Activated T-helper 17 cell treated with anti-CD3 and anti-CD28 coated beads, Interleukin-2, amount 50 U/mL, for 72 hours (primary cell): ENCODE results near the gene DGKI. TPM values are rescaled to one million over a fixed set of nuclear protein-coding genes. Genes with fewer than 3 reads are reported as not detected.
"Not testable (repeated sequence)": the region's sequence is repeated elsewhere in the genome, so short reads cannot be mapped to it uniquely, and the experiment has no call there.

Experiments
- ATAC-seq: fragments of 150-1000 bp; cut with Tn5 transposase; replicated peaks from 2 replicates; pipeline ENCODE4 v1.10.0; 2021; ENCODE audit warnings: mild to moderate bottlenecking, moderate library complexity
- H3K27ac Mint-ChIP-seq: one replicate; pipeline ENCODE4 v1.8.0; 2022; ENCODE audit warnings: mixed read lengths
- H3K27me3 Mint-ChIP-seq: one replicate; pipeline ENCODE4 v1.8.0; 2022; ENCODE audit warnings: mixed read lengths
- H3K36me3 Mint-ChIP-seq: one replicate; pipeline ENCODE4 v1.8.0; 2022; ENCODE audit warnings: low read depth, mild to moderate bottlenecking, mixed read lengths
- H3K4me1 Mint-ChIP-seq: one replicate; pipeline ENCODE4 v1.8.0; 2022; ENCODE audit warnings: mixed read lengths
- H3K4me3 Mint-ChIP-seq: one replicate; pipeline ENCODE4 v1.8.0; 2022; ENCODE audit warnings: mild to moderate bottlenecking, mixed read lengths
- H3K9me3 Mint-ChIP-seq: one replicate; pipeline ENCODE4 v1.8.0; 2022; ENCODE audit warnings: mixed read lengths
- total RNA-seq, 2 donors: library from RNA; stranded (reverse); gene quantifications; one replicate each; pipeline ENCODE4 v1.2.3, GENCODE V29; 2022

DGKI gene
- total RNA-seq, 2 donors from 2014 or later: 2.0 to 9.2 TPM

DNA sequence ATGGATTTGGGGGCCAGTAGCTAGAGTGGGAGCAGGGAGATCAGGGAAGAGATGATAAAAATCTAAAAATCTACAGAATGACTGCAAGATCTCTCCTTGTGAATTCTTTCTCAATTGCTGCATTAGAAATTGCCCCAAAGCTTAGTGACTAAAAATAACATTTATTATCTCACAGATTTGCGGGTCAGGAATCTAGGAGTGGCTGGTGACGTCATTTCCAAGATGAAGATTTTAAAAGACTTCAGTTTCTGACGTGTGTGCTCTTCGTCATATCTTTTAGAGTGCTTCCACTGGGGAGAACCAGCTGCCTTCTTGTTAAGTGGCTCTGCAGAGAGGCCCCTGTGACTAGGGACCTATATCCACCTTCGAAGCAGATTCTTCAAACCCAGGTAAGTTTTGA lies 112.6 kb downstream of the DGKI start:
- H3K9me3 Mint-ChIP-seq: no peaks in the 10 kb centered on the region
- peaks cover 33% of the 10 kb centered on the region for H3K27me3 Mint-ChIP-seq
- ATAC-seq: no peak
- no peaks in the 10 kb centered on the region for H3K36me3 Mint-ChIP-seq
- H3K4me3 Mint-ChIP-seq: no peak overlapping the region
- no peaks in the 10 kb centered on the region for H3K4me1 Mint-ChIP-seq
- no peak overlapping the region for H3K27ac Mint-ChIP-seq

DNA sequence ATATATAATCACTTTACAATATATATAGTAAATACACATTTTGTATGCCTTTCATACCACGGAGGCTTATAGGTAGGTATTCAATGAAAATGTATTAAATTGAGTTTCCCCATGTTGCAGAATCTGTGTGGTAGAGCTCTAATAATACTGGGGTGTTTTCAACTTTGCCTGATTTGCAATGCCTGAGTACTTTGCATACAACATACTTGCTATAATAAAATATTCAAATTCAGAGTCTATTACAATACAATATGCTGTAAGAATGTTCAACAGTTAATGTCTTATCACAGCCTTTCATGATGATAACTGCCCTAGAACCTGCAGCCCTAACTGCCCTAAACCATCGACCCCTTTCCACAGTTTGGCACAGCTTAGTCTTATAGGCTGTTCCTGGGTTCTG lies 114.6 kb downstream of the DGKI start:
- Mint-ChIP-seq H3K36me3 (no peaks in the 10 kb centered on the region), H3K9me3 (no peaks in the 10 kb centered on the region), H3K4me3 (no peak overlapping the region), H3K27me3 (peaks cover 28% of the 10 kb centered on the region), H3K4me1 (no peaks in the 10 kb centered on the region), H3K27ac (no peak overlapping the region)
- no peak for ATAC-seq

DNA sequence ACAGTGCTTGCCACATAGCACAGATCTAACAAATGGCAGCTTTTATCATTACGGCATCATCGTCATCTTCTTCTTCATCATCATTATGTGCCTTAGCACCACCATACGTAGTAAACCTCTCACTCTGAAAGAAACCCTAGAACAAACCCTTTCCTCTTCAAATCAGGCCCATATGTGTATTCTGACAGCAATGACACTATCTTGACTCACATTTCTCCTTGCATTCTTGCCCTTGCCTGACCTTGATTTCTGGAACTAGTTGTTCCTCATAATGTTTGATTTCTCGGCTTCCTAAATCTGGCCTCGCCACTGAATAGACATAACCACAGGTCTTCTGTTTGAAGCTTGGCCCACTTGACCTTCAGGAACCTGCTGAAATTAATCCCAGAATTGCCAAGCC lies 115.3 kb downstream of the DGKI start:
- H3K4me1 Mint-ChIP-seq: no peaks in the 10 kb centered on the region

DNA sequence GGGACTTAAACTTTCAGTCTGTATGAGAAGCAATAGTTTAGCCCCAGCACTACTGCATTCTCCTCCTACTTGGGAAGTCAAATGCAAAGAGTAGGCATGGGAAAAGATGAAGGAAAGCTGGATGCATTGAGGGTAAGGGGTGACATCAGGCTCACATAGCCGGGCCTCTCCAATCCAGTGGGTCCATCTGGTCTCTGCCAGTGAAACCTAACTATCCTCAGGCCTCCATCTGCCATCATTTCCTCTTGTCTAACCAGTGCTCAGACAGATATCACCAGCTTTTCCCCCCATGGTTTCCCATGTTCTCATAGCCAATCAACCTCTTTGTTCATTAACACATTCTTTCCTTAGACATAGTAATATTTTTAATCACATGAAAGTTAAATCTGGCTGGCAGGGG lies 118.3 kb downstream of the DGKI start:
- Mint-ChIP-seq H3K27ac (no peak overlapping the region), H3K9me3 (no peaks in the 10 kb centered on the region), H3K4me1 (no peaks in the 10 kb centered on the region), H3K36me3 (no peaks in the 10 kb centered on the region), H3K4me3 (no peak overlapping the region), H3K27me3 (peaks cover 17% of the 10 kb centered on the region)
- ATAC-seq: no peak

More for the DNA sequence above, 115.3 kb downstream of the DGKI start:
- no peak overlapping the region for H3K4me3 Mint-ChIP-seq
- no peak overlapping the region for H3K27ac Mint-ChIP-seq
- H3K27me3 Mint-ChIP-seq: peaks cover 27% of the 10 kb centered on the region
- H3K9me3 Mint-ChIP-seq: no peaks in the 10 kb centered on the region
- ATAC-seq: no peak
- H3K36me3 Mint-ChIP-seq: no peaks in the 10 kb centered on the region

DNA sequence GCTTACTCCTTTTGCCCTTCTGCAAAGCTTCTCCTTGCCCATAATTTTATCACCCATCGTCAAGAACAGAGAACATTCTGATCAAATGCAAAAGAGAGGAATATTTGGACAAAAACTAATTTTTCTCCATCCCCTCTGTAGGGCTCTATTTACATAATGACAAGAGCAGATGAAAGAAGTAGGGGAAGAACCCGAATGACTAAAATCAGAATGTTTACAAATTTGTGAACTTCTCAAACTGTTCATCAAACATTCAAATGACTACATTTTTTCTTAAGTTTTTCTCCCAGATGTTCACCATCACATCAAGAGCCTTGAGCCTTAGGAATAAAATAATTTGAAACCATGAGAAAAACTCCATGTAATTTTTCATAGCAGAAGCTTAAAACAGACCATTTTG lies 119.4 kb downstream of the DGKI start:
- Mint-ChIP-seq H3K4me3 (no peak overlapping the region), H3K27me3 (peaks cover 7% of the 10 kb centered on the region), H3K9me3 (no peaks in the 10 kb centered on the region), H3K4me1 (no peaks in the 10 kb centered on the region), H3K27ac (no peak overlapping the region), H3K36me3 (no peaks in the 10 kb centered on the region)
- no peak for ATAC-seq

DNA sequence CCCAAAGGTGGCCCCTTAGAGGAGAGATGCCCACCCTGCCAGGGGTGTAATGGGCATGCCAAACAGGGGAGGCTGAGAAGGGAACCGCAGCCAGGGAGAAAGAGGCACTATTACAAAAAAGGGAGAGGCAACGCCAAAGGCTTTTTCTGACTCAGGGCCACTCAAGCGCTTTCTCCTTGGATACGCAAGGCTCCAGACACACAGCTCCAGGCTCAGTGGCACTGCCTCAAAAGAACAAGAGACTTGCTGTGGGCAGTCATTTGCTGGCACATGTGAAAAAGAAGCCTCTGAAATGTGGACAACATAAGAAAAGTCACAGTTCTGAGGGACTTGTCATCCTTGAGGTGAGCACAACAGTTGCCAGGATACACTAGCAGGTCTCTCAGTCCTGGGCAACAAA lies 128.4 kb downstream of the DGKI start:
- no peak overlapping the region for H3K4me3 Mint-ChIP-seq

DNA sequence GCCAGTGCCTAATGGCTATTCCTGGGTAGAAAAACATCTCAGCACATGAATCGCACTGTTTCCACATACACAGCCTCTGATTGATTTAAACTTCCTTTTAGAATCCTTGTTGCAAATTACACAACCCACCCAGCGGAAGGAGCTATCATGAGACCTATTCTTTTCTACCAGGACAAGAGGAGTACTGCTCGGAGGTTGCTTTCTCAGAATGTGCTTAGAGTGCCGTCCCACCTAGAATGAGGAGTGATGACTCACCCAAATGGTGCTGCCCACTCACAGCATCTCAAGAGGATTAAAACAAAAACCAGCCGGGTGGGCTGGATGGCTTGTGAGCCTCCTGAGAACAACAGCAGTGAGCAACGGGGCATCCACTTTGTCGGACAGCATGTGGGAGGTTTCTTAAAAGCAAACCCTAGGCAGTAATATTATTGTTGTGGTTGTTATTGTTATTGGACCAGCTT lies 128.9 kb downstream of the DGKI start:
- ATAC-seq: no peak
- H3K27me3 Mint-ChIP-seq: peaks cover 23% of the 10 kb centered on the region
- H3K27ac Mint-ChIP-seq: no peak overlapping the region
- no peak overlapping the region for H3K4me3 Mint-ChIP-seq
- no peaks in the 10 kb centered on the region for H3K36me3 Mint-ChIP-seq
- H3K4me1 Mint-ChIP-seq: no peaks in the 10 kb centered on the region
- no peaks in the 10 kb centered on the region for H3K9me3 Mint-ChIP-seq

More for the DNA sequence above, 128.4 kb downstream of the DGKI start:
- Mint-ChIP-seq H3K4me1 (no peaks in the 10 kb centered on the region), H3K9me3 (no peaks in the 10 kb centered on the region), H3K27ac (no peak overlapping the region), H3K27me3 (peaks cover 23% of the 10 kb centered on the region), H3K36me3 (no peaks in the 10 kb centered on the region)
- ATAC-seq: no peak

DNA sequence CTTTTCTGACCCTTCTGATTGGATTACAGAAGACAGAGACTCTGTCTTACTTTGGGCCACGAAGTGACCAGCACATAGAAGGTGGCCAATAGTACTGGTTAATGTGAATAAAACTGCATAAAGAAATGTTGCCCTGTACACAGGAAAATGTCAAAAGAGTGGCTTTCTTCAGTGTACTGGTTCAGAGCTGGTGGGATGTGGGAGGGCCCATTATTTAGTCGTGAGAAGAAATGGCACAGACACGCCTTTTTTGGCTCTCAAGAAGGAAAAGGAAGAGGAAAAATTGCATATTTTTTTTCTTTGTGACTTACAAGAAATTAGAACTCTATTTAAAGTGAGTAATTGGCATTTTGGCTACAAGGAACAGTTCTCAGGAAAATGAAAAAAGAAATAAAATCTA lies 129.7 kb downstream of the DGKI start:
- Mint-ChIP-seq H3K27ac (no peak overlapping the region), H3K36me3 (no peaks in the 10 kb centered on the region), H3K9me3 (no peaks in the 10 kb centered on the region), H3K27me3 (peaks cover 25% of the 10 kb centered on the region), H3K4me1 (no peaks in the 10 kb centered on the region), H3K4me3 (no peak overlapping the region)
- no peak for ATAC-seq

DNA sequence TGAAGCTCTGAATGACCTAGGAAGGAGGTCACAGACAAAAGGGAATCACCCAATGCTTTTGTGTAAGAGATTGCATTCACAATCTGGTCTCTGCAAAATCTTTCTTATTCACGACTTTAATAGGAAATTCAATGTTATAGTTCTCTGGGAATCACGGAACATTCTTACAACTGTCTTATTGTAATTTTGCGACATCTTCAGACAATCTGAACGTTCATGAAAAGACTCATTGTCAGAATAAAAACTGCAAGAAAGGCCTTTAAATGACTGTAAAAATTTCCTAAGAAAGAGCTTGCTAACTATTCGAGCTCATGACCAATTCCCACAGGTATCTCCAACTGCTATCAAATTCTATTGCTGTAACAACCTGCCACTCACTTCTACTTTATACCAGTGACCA lies 130.7 kb downstream of the DGKI start:
- Mint-ChIP-seq H3K27ac (no peak overlapping the region), H3K4me3 (no peak overlapping the region), H3K9me3 (no peaks in the 10 kb centered on the region), H3K36me3 (no peaks in the 10 kb centered on the region), H3K4me1 (no peaks in the 10 kb centered on the region), H3K27me3 (peaks cover 21% of the 10 kb centered on the region)
- ATAC-seq: no peak

DNA sequence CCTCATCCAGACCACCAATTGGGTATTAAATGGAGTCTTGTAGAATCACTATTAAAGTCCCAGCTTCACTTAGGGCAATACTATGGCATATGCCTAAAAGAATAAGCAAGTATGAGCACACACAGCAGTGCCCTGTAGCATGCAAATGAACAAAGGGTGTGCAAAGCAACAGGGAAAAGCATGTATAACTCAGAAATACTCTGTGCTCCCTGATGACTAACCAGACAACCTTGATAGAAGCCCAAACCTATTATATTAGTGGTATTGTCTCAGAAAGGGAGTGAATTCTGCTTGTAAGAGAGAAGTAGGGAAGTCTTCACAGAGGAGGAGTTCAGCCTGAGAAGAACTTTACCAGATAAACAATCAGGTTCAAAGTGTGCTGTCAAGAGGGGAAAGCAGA lies 131.2 kb downstream of the DGKI start:
- Mint-ChIP-seq H3K27me3 (peaks cover 24% of the 10 kb centered on the region), H3K9me3 (no peaks in the 10 kb centered on the region), H3K27ac (no peak overlapping the region), H3K36me3 (no peaks in the 10 kb centered on the region), H3K4me3 (no peak overlapping the region), H3K4me1 (no peaks in the 10 kb centered on the region)
- no peak for ATAC-seq

DNA sequence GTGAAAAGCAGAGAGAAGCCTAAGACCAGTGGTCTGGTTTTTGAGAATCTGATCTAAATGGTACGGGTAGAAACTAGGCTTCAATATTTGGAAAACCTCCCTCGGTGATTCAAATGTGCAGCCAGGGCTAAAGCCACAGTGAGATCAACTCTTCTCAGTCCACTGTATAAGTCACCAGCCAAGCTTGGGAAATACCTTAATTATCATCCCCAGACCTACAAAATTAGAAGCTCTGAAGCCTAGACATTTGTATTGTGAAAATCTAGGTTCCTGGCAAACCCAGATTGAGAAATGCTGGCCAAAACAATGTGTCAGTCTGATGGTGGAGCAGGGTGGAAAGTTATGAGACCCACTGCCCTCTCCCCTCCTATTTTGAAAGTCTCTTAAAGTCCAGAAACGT lies 131.7 kb downstream of the DGKI start:
- no peak for ATAC-seq
- H3K9me3 Mint-ChIP-seq: no peaks in the 10 kb centered on the region
- no peaks in the 10 kb centered on the region for H3K4me1 Mint-ChIP-seq

DNA sequence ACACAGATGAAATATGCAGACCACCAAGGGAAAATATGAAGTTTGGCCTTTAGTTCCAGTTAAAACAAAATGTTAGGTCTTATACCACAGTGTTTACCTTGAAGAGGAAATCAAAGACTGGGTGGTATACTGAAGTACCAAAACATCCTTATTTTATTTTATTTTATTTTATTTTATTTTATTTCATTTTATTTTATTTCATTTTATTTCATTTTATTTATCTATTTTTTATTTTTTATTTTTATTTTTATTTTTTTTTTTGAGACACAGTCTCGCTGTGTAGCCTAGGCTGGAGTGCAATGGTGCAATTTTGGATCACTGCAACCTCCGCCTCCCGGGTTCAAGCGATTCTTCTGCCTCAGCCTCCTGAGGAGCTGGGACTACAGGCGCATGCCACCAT lies 140.4 kb downstream of the DGKI start:
- not testable (repeated sequence) for H3K27ac Mint-ChIP-seq, ATAC-seq, H3K4me3 Mint-ChIP-seq, H3K4me1 Mint-ChIP-seq, H3K36me3 Mint-ChIP-seq
- Mint-ChIP-seq H3K27me3 (peaks cover 11% of the 10 kb centered on the region), H3K9me3 (peaks cover 20% of the 10 kb centered on the region)

More for the DNA sequence above, 131.7 kb downstream of the DGKI start:
- Mint-ChIP-seq H3K4me3 (no peak overlapping the region), H3K36me3 (no peaks in the 10 kb centered on the region), H3K27me3 (peaks cover 24% of the 10 kb centered on the region), H3K27ac (no peak overlapping the region)

DNA sequence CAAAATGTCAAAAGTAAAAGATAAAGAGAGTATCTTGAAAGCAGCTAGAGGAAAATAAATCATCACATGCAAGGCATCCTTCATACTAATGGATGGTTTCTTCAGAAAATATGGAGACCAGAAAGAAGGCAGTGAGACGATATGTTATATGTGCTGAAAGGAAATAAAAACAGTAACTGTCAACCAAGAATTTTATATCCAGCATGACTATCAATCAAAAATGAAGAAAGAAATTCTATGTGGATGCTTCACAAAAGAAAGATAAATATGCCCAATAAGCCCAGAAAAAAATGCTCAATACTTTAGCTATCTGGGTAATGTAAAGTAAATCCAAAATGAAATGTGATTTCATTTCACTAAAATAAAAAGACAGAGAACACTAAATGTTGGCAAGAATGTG lies 142.1 kb downstream of the DGKI start:
- Mint-ChIP-seq H3K9me3 (peaks cover 20% of the 10 kb centered on the region), H3K27me3 (peaks cover 3% of the 10 kb centered on the region), H3K36me3 (no peaks in the 10 kb centered on the region), H3K4me1 (no peaks in the 10 kb centered on the region), H3K27ac (no peak overlapping the region), H3K4me3 (no peak overlapping the region)
- no peak for ATAC-seq

DNA sequence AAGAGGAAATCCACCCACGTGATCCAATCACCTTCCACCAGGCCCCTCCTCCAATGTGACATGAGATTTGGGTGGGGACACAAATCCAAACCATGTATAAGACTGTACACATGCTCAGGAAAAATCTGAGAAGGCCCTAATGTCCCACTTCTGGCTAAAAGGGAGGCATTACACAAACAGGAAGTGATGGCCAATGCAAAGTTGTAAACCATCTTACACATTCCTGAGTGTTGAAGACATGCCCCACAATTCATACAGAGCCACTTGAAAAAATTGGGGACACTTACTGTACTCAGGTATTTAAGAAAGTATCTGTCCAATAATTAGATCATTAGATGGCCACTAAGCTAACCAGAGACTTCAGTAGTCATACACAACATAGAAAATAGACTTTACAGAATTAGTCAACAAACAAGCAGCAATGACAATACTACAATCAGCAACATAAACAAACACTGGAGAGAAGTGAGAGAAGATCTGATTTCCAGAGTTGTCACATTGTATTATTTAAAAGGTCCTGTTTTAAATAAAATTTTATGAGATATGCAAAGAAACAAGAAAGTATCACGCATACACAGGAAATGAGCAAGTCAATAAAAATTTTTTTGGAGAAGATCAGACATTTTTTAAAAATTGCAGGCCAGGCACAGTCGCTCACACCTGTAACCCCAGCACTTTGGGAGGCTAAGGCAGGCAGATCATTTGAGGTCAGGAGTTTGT lies 143.3 kb downstream of the DGKI start:
- peaks cover 3% of the 10 kb centered on the region for H3K27me3 Mint-ChIP-seq
- peaks cover 20% of the 10 kb centered on the region for H3K9me3 Mint-ChIP-seq
- no peaks in the 10 kb centered on the region for H3K4me1 Mint-ChIP-seq
- H3K36me3 Mint-ChIP-seq: no peaks in the 10 kb centered on the region
- H3K27ac Mint-ChIP-seq: no peak overlapping the region
- no peak overlapping the region for H3K4me3 Mint-ChIP-seq
- ATAC-seq: no peak

DNA sequence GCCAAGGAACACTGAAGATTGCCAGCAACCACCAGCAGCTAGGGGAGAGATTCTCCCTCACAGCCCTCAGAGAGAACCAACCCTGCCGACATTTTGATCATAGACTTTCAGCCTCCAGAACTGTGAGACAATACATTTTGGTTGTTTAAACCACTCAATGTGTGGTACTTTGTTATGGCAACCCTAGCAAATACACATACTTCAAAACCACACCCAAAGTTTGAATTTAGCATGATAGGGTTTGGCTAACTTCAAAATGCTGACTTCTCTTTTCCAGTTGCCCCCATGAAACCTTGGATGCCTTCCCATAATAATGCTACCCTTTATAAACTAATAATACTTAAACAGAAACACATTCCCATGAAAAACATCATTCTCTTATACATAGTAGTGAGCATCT lies 149.8 kb downstream of the DGKI start:
- Mint-ChIP-seq H3K36me3 (no peaks in the 10 kb centered on the region), H3K4me1 (no peaks in the 10 kb centered on the region), H3K27me3 (peaks cover 12% of the 10 kb centered on the region), H3K4me3 (no peak overlapping the region), H3K27ac (no peak overlapping the region), H3K9me3 (no peaks in the 10 kb centered on the region)
- ATAC-seq: no peak

DNA sequence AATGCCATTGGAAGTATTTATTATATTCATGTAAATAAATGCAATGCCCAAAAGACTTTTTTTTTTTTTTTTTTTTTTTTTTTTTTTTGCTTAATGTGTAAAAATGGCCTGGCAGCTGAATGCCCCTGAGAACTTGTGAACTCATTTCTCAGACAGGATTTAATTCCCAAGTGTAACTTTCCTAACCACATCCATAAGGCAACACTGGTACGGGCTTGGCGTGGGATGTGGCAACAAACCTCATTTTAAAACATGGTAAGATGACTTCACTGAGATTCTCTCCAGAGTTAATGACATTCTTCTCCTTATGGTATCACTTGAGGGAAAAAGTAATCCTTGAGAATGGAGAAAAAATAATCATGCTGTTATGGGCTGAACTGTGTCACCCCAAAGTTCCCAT lies 150.4 kb downstream of the DGKI start:
- H3K27me3 Mint-ChIP-seq: peaks cover 12% of the 10 kb centered on the region
- no peak overlapping the region for H3K4me3 Mint-ChIP-seq
- H3K9me3 Mint-ChIP-seq: no peaks in the 10 kb centered on the region
- no peak overlapping the region for H3K27ac Mint-ChIP-seq
- no peaks in the 10 kb centered on the region for H3K4me1 Mint-ChIP-seq
- H3K36me3 Mint-ChIP-seq: no peaks in the 10 kb centered on the region
- no peak for ATAC-seq
